ENCODE measurements around the gene BMF. TPM values are rescaled to one million over a fixed set of nuclear protein-coding genes. Genes with fewer than 3 reads are reported as not detected.

BMF gene
- total RNA-seq, 4 donors from 2014 or later, result 4.6 to 8.3 (median 6.3) TPM

GRCh38 chr15:40098489-40099261 is 10.0 kb downstream of the BMF start:
- peaks cover 93 to 99% (median 98%) of the 10 kb centered on the region in 4 donors for H3K4me1 ChIP-seq
- H3K36me3 ChIP-seq, result no peaks in the 10 kb centered on the region
- peak overlapping the region; percentile 83 to 88 (median 85) for H3K27ac ChIP-seq (replicated peaks in 1 of 4)
- H3K27me3 ChIP-seq, result no peaks in the 10 kb centered on the region
- no peak for DNase-seq (ENCODE audit: extremely low spot score)
- intact Hi-C loops (cut with DNase I), result no loop called here
- H3K9me3 ChIP-seq, result no peaks in the 10 kb centered on the region
- WGBS, result 7% methylated on average over 10 of the region's 12 CpGs
- TF ChIP-seq CTCF (IDR thresholded peaks at IDR 0.05), result no peak
- TF ChIP-seq POLR2AphosphoS5 (IDR thresholded peaks at IDR 0.05), result peak; percentile 82 to 89
- no peak for TF ChIP-seq POLR2A (IDR thresholded peaks at IDR 0.05; ENCODE audit: low read depth)
- H3K4me3 ChIP-seq, result peak overlapping the region in 3 of 4 donors; percentile 20 to 36 (median 32)

- WGBS, result 13% methylated on average over 8 of the region's 10 CpGs
- Histone ChIP-seq H3K27me3 (no peaks in the 10 kb centered on the region), H3K4me3 (no peak overlapping the region), H3K36me3 (no peaks in the 10 kb centered on the region), H3K9me3 (no peaks in the 10 kb centered on the region), H3K27ac (replicated peaks in 1 of 4) (peak overlapping the region; percentile 83 to 88 (median 85)), H3K4me1 (peaks cover 93 to 99% (median 98%) of the 10 kb centered on the region in 4 donors)
- intact Hi-C loops (cut with DNase I), result no loop called here
- no peak for DNase-seq (ENCODE audit: extremely low spot score)
- TF ChIP-seq POLR2AphosphoS5 (IDR thresholded peaks at IDR 0.05) (no peak), EP300 (IDR thresholded peaks at IDR 0.05) (no peak), CTCF (IDR thresholded peaks at IDR 0.05) (no peak), POLR2A (IDR thresholded peaks at IDR 0.05; ENCODE audit: low read depth) (no peak)
Measured at GRCh38 chr15:40097968-40098476, 10.7 kb downstream of the BMF start.

- no peak for DNase-seq (ENCODE audit: extremely low spot score)
- Histone ChIP-seq H3K4me1 (peaks cover 93 to 99% (median 98%) of the 10 kb centered on the region in 4 donors), H3K27me3 (no peaks in the 10 kb centered on the region), H3K36me3 (no peaks in the 10 kb centered on the region), H3K27ac (replicated peaks in 1 of 4) (peak overlapping the region; percentile 83 to 88 (median 85)), H3K4me3 (no peak overlapping the region), H3K9me3 (no peaks in the 10 kb centered on the region)
- WGBS, result 65% methylated on average over 10 of the region's 10 CpGs
- no peak for TF ChIP-seq POLR2A (IDR thresholded peaks at IDR 0.05; ENCODE audit: low read depth)
- TF ChIP-seq CTCF (IDR thresholded peaks at IDR 0.05), result no peak
- no peak for TF ChIP-seq EP300 (IDR thresholded peaks at IDR 0.05)
- TF ChIP-seq POLR2AphosphoS5 (IDR thresholded peaks at IDR 0.05), result no peak
- intact Hi-C loops (cut with DNase I), result no loop called here
Measured at GRCh38 chr15:40097096-40097967, 11.3 kb downstream of the BMF start.

- Histone ChIP-seq H3K27ac (replicated peaks in 1 of 4) (peak overlapping the region; percentile 52 to 59 (median 56)), H3K9me3 (no peaks in the 10 kb centered on the region), H3K4me3 (no peak overlapping the region), H3K4me1 (peaks cover 91 to 99% (median 98%) of the 10 kb centered on the region in 4 donors), H3K36me3 (peaks cover 0 to 3% (median under 1%) of the 10 kb centered on the region in 4 donors), H3K27me3 (no peaks in the 10 kb centered on the region)
- intact Hi-C loops (cut with DNase I), result no loop called here
- WGBS, result 63% methylated on average over 8 of the region's 8 CpGs
- TF ChIP-seq EP300 (IDR thresholded peaks at IDR 0.05) (no peak), POLR2AphosphoS5 (IDR thresholded peaks at IDR 0.05) (no peak), POLR2A (IDR thresholded peaks at IDR 0.05; ENCODE audit: low read depth) (no peak), CTCF (IDR thresholded peaks at IDR 0.05) (no peak)
- no peak for DNase-seq (ENCODE audit: extremely low spot score)
Measured at GRCh38 chr15:40096094-40096891, 12.4 kb downstream of the BMF start.
